ENCODE results near the gene POTEI.
"Not testable (repeated sequence)": the region's sequence is repeated elsewhere in the genome, so short reads cannot be mapped to it uniquely, and the experiment has no call there.

- not testable (repeated sequence) for TF ChIP-seq POLR2A (IDR thresholded peaks at IDR 0.05; ENCODE audit: low read depth); EP300 (IDR thresholded peaks at IDR 0.05); POLR2AphosphoS5 (IDR thresholded peaks at IDR 0.05)
- TF ChIP-seq, protein P1, sequence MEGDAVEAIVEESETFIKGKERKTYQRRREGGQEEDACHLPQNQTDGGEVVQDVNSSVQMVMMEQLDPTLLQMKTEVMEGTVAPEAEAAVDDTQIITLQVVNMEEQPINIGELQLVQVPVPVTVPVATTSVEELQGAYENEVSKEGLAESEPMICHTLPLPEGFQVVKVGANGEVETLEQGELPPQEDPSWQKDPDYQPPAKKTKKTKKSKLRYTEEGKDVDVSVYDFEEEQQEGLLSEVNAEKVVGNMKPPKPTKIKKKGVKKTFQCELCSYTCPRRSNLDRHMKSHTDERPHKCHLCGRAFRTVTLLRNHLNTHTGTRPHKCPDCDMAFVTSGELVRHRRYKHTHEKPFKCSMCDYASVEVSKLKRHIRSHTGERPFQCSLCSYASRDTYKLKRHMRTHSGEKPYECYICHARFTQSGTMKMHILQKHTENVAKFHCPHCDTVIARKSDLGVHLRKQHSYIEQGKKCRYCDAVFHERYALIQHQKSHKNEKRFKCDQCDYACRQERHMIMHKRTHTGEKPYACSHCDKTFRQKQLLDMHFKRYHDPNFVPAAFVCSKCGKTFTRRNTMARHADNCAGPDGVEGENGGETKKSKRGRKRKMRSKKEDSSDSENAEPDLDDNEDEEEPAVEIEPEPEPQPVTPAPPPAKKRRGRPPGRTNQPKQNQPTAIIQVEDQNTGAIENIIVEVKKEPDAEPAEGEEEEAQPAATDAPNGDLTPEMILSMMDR (IDR thresholded peaks at IDR 0.05): not testable (repeated sequence)
Observed at GRCh38 chr2:130527365-130527967, 18.3 kb upstream of the POTEI start.
